ENCODE results near the gene SSBP2.
A peak's percentile ranks its signal among the peaks of the same experiment; 100 is the strongest.
"Not testable (repeated sequence)": the region's sequence is repeated elsewhere in the genome, so short reads cannot be mapped to it uniquely, and the experiment has no call there.

SSBP2 gene

GRCh38 chr5:81435023-81435422 lies 315.9 kb downstream of the SSBP2 start:
- DNase-seq, result no peak

GRCh38 chr5:81429985-81430384 lies 320.9 kb downstream of the SSBP2 start:
- no peak for DNase-seq

GRCh38 chr5:81429363-81429762 lies 321.5 kb downstream of the SSBP2 start:
- no peak for DNase-seq

GRCh38 chr5:81428861-81429260 lies 322.0 kb downstream of the SSBP2 start:
- DNase-seq, result no peak

GRCh38 chr5:81428446-81428845 lies 322.5 kb downstream of the SSBP2 start:
- no peak for DNase-seq

GRCh38 chr5:81427566-81427965 lies 323.3 kb downstream of the SSBP2 start:
- no peak for DNase-seq

- DNase-seq, result peak in 5 of 58 donors; percentile 1 to 7 (median 4)
These were observed 324.4 kb downstream of the SSBP2 start for GRCh38 chr5:81426359-81427030.

GRCh38 chr5:81425569-81425968 lies 325.3 kb downstream of the SSBP2 start:
- DNase-seq, result peak in 1 of 58 donors; percentile 10

- no peak for DNase-seq
These were observed 326.2 kb downstream of the SSBP2 start for GRCh38 chr5:81424728-81425127.

GRCh38 chr5:81422671-81423070 lies 328.2 kb downstream of the SSBP2 start:
- no peak for DNase-seq

- DNase-seq, result peak in 1 of 58 donors; percentile 36
These were observed 330.7 kb downstream of the SSBP2 start for GRCh38 chr5:81420039-81420667.

- no peak for DNase-seq
These were observed 332.3 kb downstream of the SSBP2 start for GRCh38 chr5:81418606-81419005.

- DNase-seq, result no peak
These were observed 333.8 kb downstream of the SSBP2 start for GRCh38 chr5:81417052-81417451.

- no peak for DNase-seq
These were observed 341.0 kb downstream of the SSBP2 start for GRCh38 chr5:81409896-81410295.

GRCh38 chr5:81409361-81409760 lies 341.5 kb downstream of the SSBP2 start:
- DNase-seq, result no peak

- no peak for DNase-seq
These were observed 342.4 kb downstream of the SSBP2 start for GRCh38 chr5:81408496-81408895.

GRCh38 chr5:81407811-81408210 lies 343.1 kb downstream of the SSBP2 start:
- DNase-seq, result not testable (repeated sequence)

- DNase-seq, result no peak
These were observed 345.6 kb downstream of the SSBP2 start for GRCh38 chr5:81405126-81405891.

- no peak for DNase-seq
These were observed 348.5 kb downstream of the SSBP2 start for GRCh38 chr5:81402192-81402930.

- no peak for DNase-seq
These were observed 349.6 kb downstream of the SSBP2 start for GRCh38 chr5:81401266-81401665.

- no peak for DNase-seq
These were observed 350.5 kb downstream of the SSBP2 start for GRCh38 chr5:81400375-81400774.

GRCh38 chr5:81398741-81399140 lies 352.2 kb downstream of the SSBP2 start:
- no peak for DNase-seq
